Measurements from ENCODE around the gene PIGN.

Gene PIGN

GRCh38 chr18:62186774-62187542 lies at the start of gene PIGN, which contains the start of gene RELCH:
Gene PIGN, minus strand, starts transcription at chr18:62187056. Its CDS starts 25,703 bp downstream, at chr18:62161353.
Gene RELCH, plus strand, starts transcription at chr18:62187255. Its CDS starts 251 bp downstream, at chr18:62187506.
- Histone ChIP-seq H3K9me3 (no peaks in the 10 kb centered on the region), H3K36me3 (no peaks in the 10 kb centered on the region), H3K4me1 (ENCODE audit: control insufficient read depth in 1 of 2, insufficient read depth in 1 of 2, low read depth in 1 of 2, low read length in 1 of 2) (peaks cover 40 to 42% of the 10 kb centered on the region in 2 experiments), H3K4me3 (ENCODE audit: low read depth in 1 of 2, low read length in 1 of 2) (peak within 1 kb of the TSS; percentile 97 to 100), H3K27ac (peak within 1 kb of the TSS; percentile 91), H3K27me3 (no peaks in the 10 kb centered on the region)
- TF ChIP-seq CTCF (IDR thresholded peaks at IDR 0.05), result peak; percentile 66

GRCh38 chr18:62236252-62236651 lies 49.4 kb upstream of the PIGN start:
- no peaks in the 10 kb centered on the region for H3K9me3 ChIP-seq
- H3K36me3 ChIP-seq, result peaks cover 30% of the 10 kb centered on the region
- H3K4me3 ChIP-seq (ENCODE audit: low read depth in 1 of 2, low read length in 1 of 2), result no peak overlapping the region
- no peaks in the 10 kb centered on the region for H3K27me3 ChIP-seq
- H3K27ac ChIP-seq, result no peak overlapping the region
- H3K4me1 ChIP-seq (ENCODE audit: control insufficient read depth in 1 of 2, insufficient read depth in 1 of 2, low read depth in 1 of 2, low read length in 1 of 2), result no peaks in the 10 kb centered on the region
- no peak for TF ChIP-seq CTCF (IDR thresholded peaks at IDR 0.05)

- no peak for TF ChIP-seq CTCF (IDR thresholded peaks at IDR 0.05)
- Histone ChIP-seq H3K9me3 (no peaks in the 10 kb centered on the region), H3K36me3 (peaks cover 51% of the 10 kb centered on the region), H3K27ac (no peak overlapping the region), H3K4me1 (ENCODE audit: control insufficient read depth in 1 of 2, insufficient read depth in 1 of 2, low read depth in 1 of 2, low read length in 1 of 2) (no peaks in the 10 kb centered on the region), H3K4me3 (ENCODE audit: low read depth in 1 of 2, low read length in 1 of 2) (no peak overlapping the region), H3K27me3 (no peaks in the 10 kb centered on the region)
These were observed 39.2 kb upstream of the PIGN start for GRCh38 chr18:62226047-62226446.

GRCh38 chr18:62224229-62224628 lies 37.4 kb upstream of the PIGN start:
- peaks cover 39% of the 10 kb centered on the region for H3K36me3 ChIP-seq
- no peaks in the 10 kb centered on the region for H3K27me3 ChIP-seq
- no peaks in the 10 kb centered on the region for H3K9me3 ChIP-seq
- no peak for TF ChIP-seq CTCF (IDR thresholded peaks at IDR 0.05)
- H3K4me1 ChIP-seq (ENCODE audit: control insufficient read depth in 1 of 2, insufficient read depth in 1 of 2, low read depth in 1 of 2, low read length in 1 of 2), result no peaks in the 10 kb centered on the region
- H3K4me3 ChIP-seq (ENCODE audit: low read depth in 1 of 2, low read length in 1 of 2), result no peak overlapping the region
- H3K27ac ChIP-seq, result no peak overlapping the region

GRCh38 chr18:62214790-62215189 lies 27.9 kb upstream of the PIGN start:
- Histone ChIP-seq H3K9me3 (no peaks in the 10 kb centered on the region), H3K27ac (no peak overlapping the region), H3K4me1 (ENCODE audit: control insufficient read depth in 1 of 2, insufficient read depth in 1 of 2, low read depth in 1 of 2, low read length in 1 of 2) (no peaks in the 10 kb centered on the region), H3K36me3 (peaks cover 32% of the 10 kb centered on the region), H3K4me3 (ENCODE audit: low read depth in 1 of 2, low read length in 1 of 2) (no peak overlapping the region), H3K27me3 (no peaks in the 10 kb centered on the region)
- no peak for TF ChIP-seq CTCF (IDR thresholded peaks at IDR 0.05)

Data from neutrophil (primary cell).